K562 (cell line): ENCODE data around the gene TARBP1. TPM values are rescaled to one million over a fixed set of nuclear protein-coding genes. Genes with fewer than 3 reads are reported as not detected.

ENCODE experiments used
- HIVEP1 ChIP-seq: fragments of 250-450 bp; sonication (Bioruptor Pico); IDR thresholded peaks from 2 replicates; pipeline ENCODE4 v1.4.0; 2020; ENCODE audit warnings: mild to moderate bottlenecking
- SPI1 ChIP-seq: IDR thresholded peaks from 2 replicates; pipeline ENCODE4 v1.6.1; 2011; ENCODE audit warnings: low read depth, low read length, control low read depth, borderline replicate concordance
- ZBTB1 ChIP-seq: sonication (generic); formaldehyde crosslinking; IDR thresholded peaks from 2 replicates; pipeline ENCODE4 v1.8.1; 2023; ENCODE audit warnings: missing genetic modification reagents, low read depth, mild to moderate bottlenecking, borderline replicate concordance
- ZNF324 ChIP-seq: fragments of 250-450 bp; sonication (Bioruptor Pico); IDR thresholded peaks from 2 replicates; pipeline ENCODE4 v1.4.0; 2020; ENCODE audit warnings: mild to moderate bottlenecking
- polyA plus RNA-seq, 8 experiments: library from polyadenylated mRNA; depleted of rRNA in 4 of 8; stranded (reverse) in 5 of 8; unstranded in 3 of 8; fragments of >200 nt; fragmentation: Nextera tagmentation in 2 of 8; fragmentation: Illumina TruSeq in 1 of 8; extraction: Ambion mirVana in 2 of 8; extraction: Trizol in 1 of 8; gene quantifications; 2 replicates each; pipeline versions ENCODE4 v1.2.1 to v1.2.3, GENCODE V29; 2011 to 2014; ENCODE audit warnings: inconsistent platforms in 1 of 8, missing spikeins in 1 of 8
- total RNA-seq, 7 experiments: library from RNA; depleted of rRNA in 6 of 7; stranded (reverse); fragments of >200 nt in 6 of 7; fragmentation: Illumina TruSeq in 2 of 7; extraction: Trizol in 2 of 7; gene quantifications; 2 replicates each; pipeline versions ENCODE4 v1.2.1 to v1.2.3, GENCODE V29; 2011 to 2021; ENCODE audit warnings: low replicate concordance in 1 of 7
- TF ChIP-seq, protein P1 (sequence below): sonication (generic); formaldehyde crosslinking; IDR thresholded peaks from 2 replicates; pipeline ENCODE4 v1.8.0; 2023; ENCODE audit warnings: missing genetic modification reagents, mild to moderate bottlenecking, borderline replicate concordance
- TF ChIP-seq, protein P2 (sequence below): IDR thresholded peaks from 3 replicates; pipeline ENCODE4 v1.6.1; 2011; ENCODE audit warnings: borderline replicate concordance, mild to moderate bottlenecking, moderate library complexity; ENCODE audit not compliant: insufficient read length; ENCODE audit errors: extremely low read depth

TARBP1 gene
- total and polyA plus RNA-seq, 9 of the 15 experiments (the other 6 are each of a cell fraction or from before 2014, with no cell fraction given) = 8.8 to 48.0 (median 22.9) TPM

- TF ChIP-seq, protein P1, sequence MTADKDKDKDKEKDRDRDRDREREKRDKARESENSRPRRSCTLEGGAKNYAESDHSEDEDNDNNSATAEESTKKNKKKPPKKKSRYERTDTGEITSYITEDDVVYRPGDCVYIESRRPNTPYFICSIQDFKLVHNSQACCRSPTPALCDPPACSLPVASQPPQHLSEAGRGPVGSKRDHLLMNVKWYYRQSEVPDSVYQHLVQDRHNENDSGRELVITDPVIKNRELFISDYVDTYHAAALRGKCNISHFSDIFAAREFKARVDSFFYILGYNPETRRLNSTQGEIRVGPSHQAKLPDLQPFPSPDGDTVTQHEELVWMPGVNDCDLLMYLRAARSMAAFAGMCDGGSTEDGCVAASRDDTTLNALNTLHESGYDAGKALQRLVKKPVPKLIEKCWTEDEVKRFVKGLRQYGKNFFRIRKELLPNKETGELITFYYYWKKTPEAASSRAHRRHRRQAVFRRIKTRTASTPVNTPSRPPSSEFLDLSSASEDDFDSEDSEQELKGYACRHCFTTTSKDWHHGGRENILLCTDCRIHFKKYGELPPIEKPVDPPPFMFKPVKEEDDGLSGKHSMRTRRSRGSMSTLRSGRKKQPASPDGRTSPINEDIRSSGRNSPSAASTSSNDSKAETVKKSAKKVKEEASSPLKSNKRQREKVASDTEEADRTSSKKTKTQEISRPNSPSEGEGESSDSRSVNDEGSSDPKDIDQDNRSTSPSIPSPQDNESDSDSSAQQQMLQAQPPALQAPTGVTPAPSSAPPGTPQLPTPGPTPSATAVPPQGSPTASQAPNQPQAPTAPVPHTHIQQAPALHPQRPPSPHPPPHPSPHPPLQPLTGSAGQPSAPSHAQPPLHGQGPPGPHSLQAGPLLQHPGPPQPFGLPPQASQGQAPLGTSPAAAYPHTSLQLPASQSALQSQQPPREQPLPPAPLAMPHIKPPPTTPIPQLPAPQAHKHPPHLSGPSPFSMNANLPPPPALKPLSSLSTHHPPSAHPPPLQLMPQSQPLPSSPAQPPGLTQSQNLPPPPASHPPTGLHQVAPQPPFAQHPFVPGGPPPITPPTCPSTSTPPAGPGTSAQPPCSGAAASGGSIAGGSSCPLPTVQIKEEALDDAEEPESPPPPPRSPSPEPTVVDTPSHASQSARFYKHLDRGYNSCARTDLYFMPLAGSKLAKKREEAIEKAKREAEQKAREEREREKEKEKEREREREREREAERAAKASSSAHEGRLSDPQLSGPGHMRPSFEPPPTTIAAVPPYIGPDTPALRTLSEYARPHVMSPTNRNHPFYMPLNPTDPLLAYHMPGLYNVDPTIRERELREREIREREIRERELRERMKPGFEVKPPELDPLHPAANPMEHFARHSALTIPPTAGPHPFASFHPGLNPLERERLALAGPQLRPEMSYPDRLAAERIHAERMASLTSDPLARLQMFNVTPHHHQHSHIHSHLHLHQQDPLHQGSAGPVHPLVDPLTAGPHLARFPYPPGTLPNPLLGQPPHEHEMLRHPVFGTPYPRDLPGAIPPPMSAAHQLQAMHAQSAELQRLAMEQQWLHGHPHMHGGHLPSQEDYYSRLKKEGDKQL (CRISPR knock-in tag) = no peak
- TF ChIP-seq ZNF324 (CRISPR knock-in tag) = no peak
- TF ChIP-seq, protein P2, sequence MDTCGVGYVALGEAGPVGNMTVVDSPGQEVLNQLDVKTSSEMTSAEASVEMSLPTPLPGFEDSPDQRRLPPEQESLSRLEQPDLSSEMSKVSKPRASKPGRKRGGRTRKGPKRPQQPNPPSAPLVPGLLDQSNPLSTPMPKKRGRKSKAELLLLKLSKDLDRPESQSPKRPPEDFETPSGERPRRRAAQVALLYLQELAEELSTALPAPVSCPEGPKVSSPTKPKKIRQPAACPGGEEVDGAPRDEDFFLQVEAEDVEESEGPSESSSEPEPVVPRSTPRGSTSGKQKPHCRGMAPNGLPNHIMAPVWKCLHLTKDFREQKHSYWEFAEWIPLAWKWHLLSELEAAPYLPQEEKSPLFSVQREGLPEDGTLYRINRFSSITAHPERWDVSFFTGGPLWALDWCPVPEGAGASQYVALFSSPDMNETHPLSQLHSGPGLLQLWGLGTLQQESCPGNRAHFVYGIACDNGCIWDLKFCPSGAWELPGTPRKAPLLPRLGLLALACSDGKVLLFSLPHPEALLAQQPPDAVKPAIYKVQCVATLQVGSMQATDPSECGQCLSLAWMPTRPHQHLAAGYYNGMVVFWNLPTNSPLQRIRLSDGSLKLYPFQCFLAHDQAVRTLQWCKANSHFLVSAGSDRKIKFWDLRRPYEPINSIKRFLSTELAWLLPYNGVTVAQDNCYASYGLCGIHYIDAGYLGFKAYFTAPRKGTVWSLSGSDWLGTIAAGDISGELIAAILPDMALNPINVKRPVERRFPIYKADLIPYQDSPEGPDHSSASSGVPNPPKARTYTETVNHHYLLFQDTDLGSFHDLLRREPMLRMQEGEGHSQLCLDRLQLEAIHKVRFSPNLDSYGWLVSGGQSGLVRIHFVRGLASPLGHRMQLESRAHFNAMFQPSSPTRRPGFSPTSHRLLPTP = no peak
- peak; percentile 82 for TF ChIP-seq SPI1
- no peak for TF ChIP-seq ZBTB1 (CRISPR knock-in tag)
- TF ChIP-seq HIVEP1 = no peak
Observed at GRCh38 chr1:234433563-234434285, 45.3 kb downstream of the TARBP1 start (continued).
